T1000 (cell line): ENCODE results near the gene RECQL5.

ENCODE experiments used
- DNase-seq: peaks from one replicate; lab custom pipeline; 2025; ENCODE audit warnings: mixed read lengths; lab: John Stamatoyannopoulos, UW

Gene RECQL5

GRCh38 chr17:75633486-75634375 is 33.2 kb downstream of the RECQL5 start:
- DNase-seq = peak; percentile 79

DNA sequence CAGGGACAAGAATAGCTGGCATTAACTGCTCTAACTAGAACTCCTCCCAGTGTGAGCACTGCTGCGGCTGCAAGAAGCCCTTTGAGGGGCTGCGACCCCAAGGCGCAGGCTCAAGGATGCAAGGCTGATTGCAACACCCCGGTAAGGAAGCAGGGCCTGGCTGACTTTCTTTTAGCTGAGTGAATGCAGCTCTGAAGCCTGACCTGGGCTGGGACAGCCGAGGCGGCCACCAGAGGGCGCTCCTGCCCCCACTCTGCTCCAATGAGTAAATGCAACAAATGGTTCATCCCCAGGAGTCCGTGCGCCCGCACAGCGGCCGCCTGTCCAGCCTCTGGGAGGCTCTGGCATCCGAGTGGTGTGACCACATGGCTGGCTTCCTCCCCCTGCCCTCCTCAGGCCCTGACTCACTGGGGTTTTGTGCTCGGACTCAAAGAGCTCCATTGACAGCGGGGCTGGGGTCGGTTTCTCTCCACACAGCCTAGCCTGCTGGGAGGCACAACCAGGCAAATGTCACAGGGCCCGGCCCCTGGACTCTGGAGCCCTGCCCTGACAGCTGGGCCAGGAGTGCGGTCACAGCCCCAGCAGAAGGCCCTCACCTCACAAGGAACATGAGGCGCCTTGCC is 34.0 kb downstream of the RECQL5 start, which contains the start of gene SMIM5:
TSS of gene SMIM5 (plus strand) at position 572 of the 623 bp plus-strand sequence. CDS start 6,768 bp downstream, outside the sequence.
- peak; percentile 83 for DNase-seq

DNA sequence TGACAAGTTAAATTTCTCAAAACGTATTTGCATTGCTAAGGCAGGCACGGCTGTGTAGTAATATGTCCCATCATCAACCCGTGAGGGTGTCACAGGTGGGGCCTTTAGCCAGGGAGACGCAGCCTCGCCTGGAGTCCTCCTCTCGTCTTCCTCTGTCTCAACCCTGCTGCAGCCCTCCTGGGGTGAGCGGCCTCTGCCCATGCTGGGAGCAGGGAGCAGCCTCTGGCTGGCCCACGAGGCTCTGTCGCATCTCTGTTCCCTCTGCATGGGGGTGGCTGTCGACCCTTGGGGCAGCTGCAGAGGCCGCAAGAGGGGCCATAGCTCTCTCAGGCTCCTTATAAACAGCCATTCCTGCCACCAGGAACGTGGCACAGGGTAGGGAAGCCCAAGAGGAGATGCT is 34.5 kb downstream of the RECQL5 start:
- no peak for DNase-seq

DNA sequence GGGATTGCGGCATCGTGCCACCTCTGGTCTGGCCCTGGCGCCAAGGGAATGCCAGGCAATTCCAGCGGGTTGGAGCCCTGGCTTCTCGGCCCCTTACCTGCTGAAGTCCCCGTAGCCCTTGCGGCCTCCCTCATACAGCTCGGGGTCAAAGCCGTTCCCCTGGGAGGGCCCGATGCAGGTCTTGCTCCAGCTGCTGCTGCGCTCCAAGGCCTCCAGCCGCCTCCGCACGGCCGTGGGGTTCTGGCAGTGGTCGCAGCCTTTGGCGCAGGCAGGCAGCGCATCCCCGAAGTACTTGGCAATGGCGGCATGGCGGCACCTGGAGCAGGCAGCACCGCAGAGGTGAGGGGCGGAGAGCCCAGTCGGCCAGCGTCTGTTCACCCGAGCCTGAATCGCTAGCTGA is 35.6 kb downstream of the RECQL5 start:
- DNase-seq = no peak

DNA sequence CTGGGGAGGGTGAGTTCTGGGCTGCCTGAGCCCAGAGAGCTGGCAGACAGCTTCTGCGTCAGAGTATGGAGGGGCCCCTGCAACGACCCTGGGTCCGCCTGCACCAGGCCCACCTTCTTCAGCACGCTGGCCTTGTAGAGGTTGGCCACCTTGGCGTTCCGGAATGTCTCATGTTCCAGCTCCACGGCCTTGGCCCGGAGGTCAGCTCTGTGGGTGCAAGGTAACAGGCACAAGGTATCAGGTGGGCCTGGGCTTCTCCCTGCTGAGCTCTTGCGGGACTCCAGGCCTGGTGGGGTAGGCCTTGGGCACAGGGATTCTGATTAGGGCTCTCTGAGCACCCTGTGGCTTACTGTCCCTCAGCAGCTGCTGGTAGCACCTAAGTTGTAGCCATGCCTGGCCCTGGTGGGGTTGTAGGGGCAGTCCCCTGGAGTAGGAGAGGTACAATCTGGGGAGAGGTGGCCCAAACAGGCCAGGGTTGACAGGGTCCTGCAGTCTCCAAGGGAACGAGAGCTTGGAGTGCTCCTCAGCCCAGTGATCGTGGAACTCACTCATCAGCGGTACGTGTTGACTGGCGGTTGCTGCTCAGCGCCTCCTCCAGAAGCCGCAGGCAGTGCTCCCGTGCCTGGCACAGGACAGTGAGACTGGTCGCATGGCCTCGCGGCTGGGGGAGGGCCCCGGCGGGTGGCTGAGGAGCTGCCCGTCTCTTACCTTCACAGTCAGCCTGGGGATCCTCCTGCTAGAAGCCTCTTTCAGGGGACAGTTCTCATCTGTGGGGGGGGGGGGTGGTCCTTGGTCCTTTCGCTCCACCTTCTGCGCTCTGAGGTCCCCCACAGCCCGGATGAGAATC is 36.7 kb downstream of the RECQL5 start:
- no peak for DNase-seq

DNA sequence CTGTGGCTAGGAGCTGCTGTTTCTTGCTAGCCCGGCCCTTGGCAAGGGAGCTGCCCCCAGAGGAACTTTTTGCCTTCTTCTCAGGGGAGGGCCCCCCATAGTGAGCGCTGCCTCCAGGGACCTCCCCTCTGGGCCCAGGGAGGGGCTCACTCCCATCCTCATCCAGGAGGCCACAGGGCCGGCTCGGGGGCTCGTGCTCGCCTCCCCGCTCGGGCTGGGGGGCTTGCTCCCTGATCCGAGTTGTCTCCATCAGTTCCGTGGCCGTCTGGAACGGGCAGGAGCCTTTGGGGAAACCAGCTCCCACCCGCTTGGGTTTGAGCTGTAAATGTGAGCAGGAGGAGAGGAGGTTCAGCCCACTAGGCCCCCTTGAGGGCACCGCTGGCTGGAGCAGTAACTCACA is 37.8 kb downstream of the RECQL5 start:
- no peak for DNase-seq

DNA sequence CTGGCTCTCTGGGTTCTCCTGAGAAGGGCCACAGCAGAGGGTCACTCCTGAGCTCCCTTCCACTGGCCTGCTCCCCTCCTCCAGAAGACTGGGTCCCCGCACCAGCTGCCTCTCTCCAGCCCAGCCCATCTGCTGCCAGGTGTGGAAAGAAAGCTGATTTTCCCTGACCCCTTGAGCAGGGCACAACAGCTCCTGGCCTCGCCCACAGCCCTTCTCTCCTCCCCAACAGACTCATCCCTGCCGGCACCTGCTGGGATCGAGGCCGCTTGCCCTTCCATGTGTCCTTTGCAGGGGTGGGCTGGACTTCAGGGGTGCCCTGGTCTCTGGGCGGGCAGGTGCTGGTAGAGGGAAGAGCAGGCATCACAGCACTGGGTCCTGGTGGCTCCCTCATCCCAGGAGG is 38.5 kb downstream of the RECQL5 start:
- no peak for DNase-seq

DNA sequence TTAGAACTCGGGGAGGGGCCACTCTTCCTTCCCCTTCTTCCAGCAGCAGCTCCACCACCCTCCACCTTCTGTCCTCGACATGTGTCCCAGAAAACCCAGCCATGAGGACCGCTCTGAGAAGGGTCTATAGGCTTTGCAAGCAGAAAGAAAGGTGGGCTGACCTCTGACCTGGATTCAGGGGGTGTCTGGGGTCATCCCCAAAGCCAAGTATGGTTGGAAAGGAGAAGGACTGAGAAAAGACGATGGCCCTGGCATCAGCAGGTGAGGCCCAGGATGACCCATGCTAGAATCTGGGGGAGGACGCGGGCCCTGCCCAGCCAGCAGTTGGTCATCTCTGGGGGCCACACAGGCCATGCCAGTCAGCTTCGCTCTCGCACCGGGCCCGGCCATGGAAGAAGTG is 39.9 kb downstream of the RECQL5 start:
- DNase-seq = no peak

DNA sequence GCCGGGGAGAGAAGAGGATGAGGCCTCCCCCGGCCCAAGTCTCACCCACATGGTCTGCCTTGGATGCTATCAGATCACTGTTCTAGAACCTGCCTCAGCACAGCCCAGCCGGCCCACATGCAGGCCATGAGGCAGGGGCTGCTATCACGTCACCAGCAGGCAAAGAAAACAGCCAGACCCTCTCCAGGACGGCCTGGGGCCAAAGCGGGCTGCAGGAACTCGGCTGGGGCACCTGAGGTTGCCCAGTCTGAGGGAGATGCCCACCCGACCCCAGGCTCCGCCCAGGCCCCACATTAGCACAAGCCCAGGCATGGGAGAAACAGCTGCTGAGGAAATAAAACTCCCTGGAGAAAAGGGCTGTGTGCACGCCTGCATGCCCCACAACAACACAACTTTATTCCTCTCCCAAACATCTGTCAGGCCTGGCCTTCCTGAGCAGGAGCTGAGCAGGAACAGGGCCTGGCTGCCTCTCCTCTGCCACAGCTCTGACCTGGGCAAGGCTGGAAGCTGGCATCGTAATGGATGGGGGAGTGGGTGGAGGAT is 40.4 kb downstream of the RECQL5 start:
- DNase-seq = no peak

DNA sequence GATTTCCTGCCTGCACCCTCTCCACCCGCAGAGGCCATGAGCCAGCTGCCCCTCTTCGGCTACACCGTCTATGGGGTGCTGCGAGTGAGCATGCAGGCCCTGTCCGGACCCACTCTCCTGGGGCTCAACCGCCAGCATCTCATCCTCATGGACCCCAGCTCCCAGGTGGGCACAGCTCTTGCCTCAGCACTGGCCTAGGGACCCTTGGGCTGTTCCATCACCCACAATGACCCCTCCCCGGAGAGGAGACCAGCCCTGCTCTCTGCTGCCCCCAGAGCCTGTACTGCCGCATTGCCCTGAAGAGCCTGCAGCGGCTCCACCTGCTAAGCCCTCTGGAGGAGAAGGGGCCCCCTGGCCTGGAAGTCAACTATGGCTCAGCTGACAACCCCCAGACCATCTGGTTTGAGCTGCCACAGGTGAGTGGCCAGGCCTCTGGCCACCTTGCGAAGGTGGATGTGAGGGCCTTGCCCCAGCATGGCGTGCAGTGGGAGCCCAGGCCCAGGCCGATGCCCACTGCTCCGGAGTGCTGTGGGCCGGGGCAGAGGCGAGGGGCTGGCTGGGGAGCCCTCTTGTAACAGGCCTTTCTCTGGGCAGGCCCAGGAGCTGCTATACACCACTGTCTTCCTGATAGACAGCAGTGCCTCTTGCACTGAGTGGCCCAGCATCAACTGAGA is 41.0 kb downstream of the RECQL5 start:
- no peak for DNase-seq

GRCh38 chr17:75624714-75625345 is 42.1 kb downstream of the RECQL5 start:
- DNase-seq = no peak

DNA sequence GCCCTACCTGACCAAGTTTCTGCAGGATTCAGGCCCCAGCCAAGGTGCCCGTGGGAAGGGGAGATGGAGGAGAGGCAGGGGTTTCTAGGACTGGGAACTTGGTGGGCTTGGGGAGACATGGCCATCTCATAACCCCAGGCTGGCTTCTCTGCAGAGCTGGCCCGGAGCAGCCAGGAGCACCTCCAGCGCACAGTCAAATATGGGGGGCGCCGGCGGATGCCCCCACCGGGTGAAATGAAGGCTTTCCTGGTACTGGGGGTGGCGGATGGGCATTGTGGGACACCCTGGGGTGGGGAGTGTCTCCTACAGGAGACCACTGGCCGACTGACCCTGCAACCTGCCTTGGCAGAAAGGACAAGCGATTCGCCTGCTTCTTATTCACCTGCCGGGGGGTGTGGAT is 42.9 kb downstream of the RECQL5 start:
- no peak for DNase-seq

GRCh38 chr17:75623386-75623785 is 43.6 kb downstream of the RECQL5 start:
- DNase-seq = no peak

DNA sequence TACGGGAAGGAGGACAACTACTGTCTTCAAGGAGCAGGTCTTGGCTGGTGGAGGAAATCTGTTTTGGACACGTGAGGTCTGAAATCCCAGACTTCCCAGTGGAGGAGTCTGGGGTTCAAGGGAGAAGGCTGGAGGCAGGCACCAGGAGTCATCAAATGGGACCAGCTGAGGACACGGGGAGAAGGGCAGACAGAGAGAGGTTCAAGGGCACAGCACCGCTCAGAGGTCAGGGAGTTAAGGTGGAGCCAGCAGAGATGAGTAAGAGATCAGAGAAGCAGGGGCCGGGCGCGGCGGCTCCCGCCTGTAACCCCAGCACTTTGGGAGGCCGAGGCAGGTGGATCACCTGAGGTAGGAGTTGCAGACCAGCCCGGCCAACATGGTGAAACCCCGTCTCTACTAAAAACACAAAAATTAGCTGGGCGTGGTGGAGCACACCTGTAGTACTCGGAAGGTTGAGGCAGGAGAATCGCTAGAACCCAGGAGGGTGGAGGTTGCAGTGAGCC is 44.1 kb downstream of the RECQL5 start:
- DNase-seq = no peak

- no peak for DNase-seq
Measured at GRCh38 chr17:75622076-75622475, 44.9 kb downstream of the RECQL5 start.

- no peak for DNase-seq
Measured at GRCh38 chr17:75621489-75621888, 45.5 kb downstream of the RECQL5 start.

DNA sequence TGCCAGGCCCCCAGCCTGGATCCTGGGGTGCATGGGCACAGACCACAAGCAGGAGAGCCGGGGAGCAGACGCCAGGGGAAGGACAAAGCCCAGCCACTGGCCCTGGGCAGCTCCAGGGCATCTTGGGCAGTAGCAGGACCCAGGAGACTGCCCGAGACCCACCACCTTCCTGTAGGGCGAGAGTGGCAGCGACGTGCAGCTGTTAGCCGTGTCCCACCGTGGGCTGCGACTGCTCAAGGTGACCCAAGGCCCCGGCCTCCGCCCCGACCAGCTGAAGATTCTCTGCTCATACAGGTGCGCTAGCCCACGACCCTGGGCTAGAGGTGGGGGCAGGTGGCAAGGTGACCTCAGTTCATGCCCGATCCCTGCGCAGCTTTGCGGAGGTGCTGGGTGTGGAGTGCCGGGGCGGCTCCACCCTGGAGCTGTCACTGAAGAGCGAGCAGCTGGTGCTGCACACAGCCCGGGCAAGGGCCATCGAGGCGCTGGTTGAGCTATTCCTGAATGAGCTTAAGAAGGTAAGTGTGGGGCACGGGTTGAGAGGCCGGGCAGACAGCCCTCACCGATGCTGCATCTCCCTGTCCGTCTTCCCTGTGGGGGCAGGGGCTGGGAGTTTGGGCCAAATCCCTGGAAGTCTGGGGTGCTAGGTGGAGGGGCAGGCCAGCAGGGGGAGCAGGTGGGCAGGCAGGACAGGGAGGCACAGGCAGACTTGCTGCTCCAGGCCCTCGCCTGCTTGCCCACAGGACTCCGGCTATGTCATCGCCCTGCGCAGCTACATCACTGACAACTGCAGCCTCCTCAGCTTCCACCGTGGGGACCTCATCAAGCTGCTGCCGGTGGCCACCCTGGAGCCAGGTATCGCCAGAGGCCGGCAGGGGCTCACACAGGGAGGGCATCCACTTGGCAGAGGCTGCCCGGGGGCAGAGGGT is 47.2 kb downstream of the RECQL5 start:
- DNase-seq = no peak

- no peak for DNase-seq
Measured at GRCh38 chr17:75617675-75618074, 49.3 kb downstream of the RECQL5 start.

DNA sequence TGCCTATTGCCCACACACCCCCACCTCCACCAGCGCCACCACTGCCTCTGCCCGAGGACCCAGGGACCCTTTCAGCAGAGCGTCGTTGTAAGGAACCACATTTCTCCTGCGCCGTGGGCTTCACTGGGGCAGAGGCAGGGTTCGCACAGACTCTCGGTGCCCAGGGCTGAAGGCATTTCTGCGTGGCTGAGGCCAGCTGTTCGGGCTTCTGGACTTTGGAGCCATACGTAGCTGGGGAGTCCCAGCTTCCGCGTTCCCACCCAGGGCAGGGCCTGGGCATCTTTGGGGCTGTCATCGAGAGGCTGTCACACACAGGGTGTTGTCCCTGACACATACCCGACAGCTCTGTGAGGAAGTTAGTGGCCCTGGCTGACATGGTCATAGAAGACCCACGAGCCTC is 49.7 kb downstream of the RECQL5 start:
- DNase-seq = no peak
